ENCODE results near the gene SNX9.
"Not testable (repeated sequence)": the region's sequence is repeated elsewhere in the genome, so short reads cannot be mapped to it uniquely, and the experiment has no call there.

DNA sequence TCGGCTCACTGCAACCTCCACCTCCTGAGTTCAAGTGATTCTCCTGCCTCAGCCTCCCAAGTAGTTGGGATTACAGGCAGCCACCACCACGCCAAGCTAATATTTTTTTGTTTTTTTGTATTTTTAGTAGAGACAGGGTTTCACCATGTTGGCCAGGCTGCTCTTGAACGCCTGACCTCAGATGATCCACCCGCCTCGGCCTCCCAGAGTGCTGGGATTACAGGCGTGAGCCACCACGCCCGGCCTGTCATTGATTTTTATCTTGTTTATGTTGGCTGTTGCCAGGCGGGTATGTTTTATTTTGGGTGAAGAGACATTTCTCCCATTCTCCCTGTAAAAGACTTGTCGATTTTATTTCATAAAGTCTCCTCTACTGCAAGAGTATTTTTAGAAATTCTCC is 32.8 kb downstream of the SNX9 start:
- TF ChIP-seq CHD2 (IDR thresholded peaks at IDR 0.05; ENCODE audit: low read length); EZH2 (IDR thresholded peaks at IDR 0.05; ENCODE audit: low read depth, low read length, severe bottlenecking); TEAD4 (IDR thresholded peaks at IDR 0.05; ENCODE audit: low read depth, low read length); POLR2A (IDR thresholded peaks at IDR 0.05; ENCODE audit: control extremely low read depth in 1 of 2, low read depth in 2 of 2, low read length in 2 of 2); HDAC2 (IDR thresholded peaks at IDR 0.05; ENCODE audit: borderline replicate concordance in 1 of 2, low read depth in 2 of 2, low read length in 2 of 2); SIRT6 (IDR thresholded peaks at IDR 0.05; ENCODE audit: low read length); RAD21 (IDR thresholded peaks at IDR 0.05 in 1 of 2, conservative IDR thresholded peaks at IDR 0.05 in 1 of 2; ENCODE audit: low read depth in 2 of 2, low read length in 2 of 2); CBX5 (IDR thresholded peaks at IDR 0.05; ENCODE audit: low read depth, low read length); SP2 (IDR thresholded peaks at IDR 0.05; ENCODE audit: low read length); RFX5 (IDR thresholded peaks at IDR 0.05; ENCODE audit: borderline replicate concordance, low read depth, low read length); ZNF274 (IDR thresholded peaks at IDR 0.05; ENCODE audit: borderline replicate concordance, extremely low read depth, low read length); POLR2AphosphoS5 (IDR thresholded peaks at IDR 0.05; ENCODE audit: low read depth, low read length): not testable (repeated sequence)
- TF ChIP-seq, protein P1, sequence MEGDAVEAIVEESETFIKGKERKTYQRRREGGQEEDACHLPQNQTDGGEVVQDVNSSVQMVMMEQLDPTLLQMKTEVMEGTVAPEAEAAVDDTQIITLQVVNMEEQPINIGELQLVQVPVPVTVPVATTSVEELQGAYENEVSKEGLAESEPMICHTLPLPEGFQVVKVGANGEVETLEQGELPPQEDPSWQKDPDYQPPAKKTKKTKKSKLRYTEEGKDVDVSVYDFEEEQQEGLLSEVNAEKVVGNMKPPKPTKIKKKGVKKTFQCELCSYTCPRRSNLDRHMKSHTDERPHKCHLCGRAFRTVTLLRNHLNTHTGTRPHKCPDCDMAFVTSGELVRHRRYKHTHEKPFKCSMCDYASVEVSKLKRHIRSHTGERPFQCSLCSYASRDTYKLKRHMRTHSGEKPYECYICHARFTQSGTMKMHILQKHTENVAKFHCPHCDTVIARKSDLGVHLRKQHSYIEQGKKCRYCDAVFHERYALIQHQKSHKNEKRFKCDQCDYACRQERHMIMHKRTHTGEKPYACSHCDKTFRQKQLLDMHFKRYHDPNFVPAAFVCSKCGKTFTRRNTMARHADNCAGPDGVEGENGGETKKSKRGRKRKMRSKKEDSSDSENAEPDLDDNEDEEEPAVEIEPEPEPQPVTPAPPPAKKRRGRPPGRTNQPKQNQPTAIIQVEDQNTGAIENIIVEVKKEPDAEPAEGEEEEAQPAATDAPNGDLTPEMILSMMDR (IDR thresholded peaks at IDR 0.05; ENCODE audit: control extremely low read depth in 1 of 3, insufficient read depth in 1 of 3, low read depth in 1 of 3, low read length in 3 of 3): not testable (repeated sequence)
- TF ChIP-seq, protein P2, sequence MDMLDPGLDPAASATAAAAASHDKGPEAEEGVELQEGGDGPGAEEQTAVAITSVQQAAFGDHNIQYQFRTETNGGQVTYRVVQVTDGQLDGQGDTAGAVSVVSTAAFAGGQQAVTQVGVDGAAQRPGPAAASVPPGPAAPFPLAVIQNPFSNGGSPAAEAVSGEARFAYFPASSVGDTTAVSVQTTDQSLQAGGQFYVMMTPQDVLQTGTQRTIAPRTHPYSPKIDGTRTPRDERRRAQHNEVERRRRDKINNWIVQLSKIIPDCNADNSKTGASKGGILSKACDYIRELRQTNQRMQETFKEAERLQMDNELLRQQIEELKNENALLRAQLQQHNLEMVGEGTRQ (IDR thresholded peaks at IDR 0.05; ENCODE audit: low read length): not testable (repeated sequence)

Data from H1 (cell line).